HG02852 (cell line): ENCODE results near the gene TTC27.

Experiments used
- ATAC-seq: cut with Tn5 transposase; IDR thresholded peaks from one replicate; pipeline ENCODE4 v1.9.1; 2021; ENCODE audit warnings: mild to moderate bottlenecking, moderate library complexity; ENCODE audit not compliant: unreplicated experiment

Gene TTC27

DNA sequence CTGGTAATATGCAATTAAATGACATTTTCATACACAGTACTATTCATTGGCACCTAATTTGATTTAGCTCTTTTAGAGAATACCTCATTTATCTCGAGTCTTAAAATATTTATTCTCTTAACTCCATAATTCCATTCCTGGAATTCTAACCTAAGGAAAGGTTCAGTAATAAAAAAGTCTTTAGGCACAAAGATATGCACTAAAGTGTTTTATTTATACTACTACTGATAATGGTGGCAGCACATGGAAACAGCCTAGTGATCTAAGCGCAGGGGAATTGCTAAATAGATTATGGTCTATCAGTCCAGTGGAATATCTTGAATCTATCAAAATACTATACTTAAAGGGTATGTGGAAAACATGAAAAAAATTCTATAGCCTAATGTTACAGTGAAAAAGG, 176.4 kb downstream of the TTC27 start:
- no peak for ATAC-seq

DNA sequence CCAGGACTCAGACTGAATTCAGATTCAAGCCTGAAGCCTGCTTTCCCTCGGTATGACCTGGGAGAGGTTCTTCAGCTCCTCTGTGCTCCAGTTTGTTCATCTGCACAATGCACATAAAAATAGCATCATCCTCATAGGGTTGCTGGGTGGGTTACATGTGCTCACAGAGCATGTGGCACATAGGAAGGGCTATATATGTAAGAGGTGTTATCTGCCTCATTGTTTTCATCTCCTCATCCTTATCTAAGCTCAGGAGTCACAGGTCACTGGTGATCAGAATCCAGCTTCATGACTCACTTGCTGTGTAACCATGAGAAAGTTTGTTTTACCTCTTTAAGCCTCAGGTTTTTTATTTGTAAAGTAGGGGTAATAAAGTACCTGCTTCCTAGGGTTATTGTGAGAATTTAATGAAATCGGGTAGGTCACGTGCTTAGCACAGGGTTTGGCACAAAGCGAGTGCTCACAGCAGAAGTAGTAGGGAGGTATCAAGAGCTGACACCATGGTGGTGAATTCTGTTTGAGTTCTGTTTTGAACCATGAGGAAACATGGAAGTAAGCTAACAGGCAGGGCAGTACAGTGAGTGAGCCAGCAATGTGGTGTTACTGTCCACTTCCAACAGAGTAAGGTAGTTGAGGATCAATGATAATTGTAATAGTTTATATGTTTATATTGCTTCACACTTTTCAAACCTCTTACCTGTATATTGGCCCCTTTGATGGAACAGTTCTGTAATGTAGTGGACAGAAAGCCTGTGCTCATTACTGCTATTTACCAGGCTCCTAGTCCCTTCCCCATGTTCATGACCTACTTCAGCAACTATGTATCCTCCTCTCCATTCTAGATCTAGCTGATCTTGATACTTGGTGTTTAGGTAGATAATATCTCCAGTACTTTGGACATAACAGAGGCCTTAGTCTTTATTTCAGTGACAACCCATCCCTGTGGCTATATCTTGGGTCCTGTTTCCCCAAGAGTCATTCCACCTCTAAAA, 177.6 kb downstream of the TTC27 start:
- no peak for ATAC-seq

GRCh38 chr2:32806857-32807256, 179.0 kb downstream of the TTC27 start:
- ATAC-seq: no peak

- no peak for ATAC-seq
These were observed 179.8 kb downstream of the TTC27 start for GRCh38 chr2:32807662-32808061.

DNA sequence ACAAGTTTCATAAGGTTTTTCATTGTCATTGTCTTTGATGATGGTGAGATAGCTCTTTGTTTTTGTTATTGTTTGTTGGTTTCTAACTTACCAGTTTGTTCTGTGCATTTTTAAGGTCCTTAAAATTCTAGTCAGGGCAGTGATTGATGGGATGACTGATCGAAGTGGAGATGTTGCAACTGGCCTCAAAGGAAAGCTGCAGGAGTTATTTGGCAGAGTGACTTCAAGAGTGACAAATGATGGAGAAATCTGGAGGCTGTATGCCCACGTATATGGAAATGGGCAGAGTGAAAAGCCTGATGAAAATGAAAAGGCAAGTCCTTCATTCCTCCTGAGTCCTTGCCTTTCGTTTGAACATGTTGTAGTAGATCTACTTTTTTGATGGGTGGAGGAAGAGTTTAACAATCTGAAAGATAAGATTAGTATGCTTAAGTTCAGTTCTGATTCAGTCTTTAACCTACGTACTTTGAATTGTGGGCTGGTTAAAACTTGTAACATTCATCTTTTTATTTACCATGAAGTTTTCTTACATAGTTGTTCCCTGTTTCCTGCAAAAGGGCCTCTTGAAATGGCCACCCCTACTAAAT, 183.2 kb downstream of the TTC27 start:
- no peak for ATAC-seq

GRCh38 chr2:32811696-32812095, 183.8 kb downstream of the TTC27 start:
- ATAC-seq: no peak

- no peak for ATAC-seq
These were observed 184.5 kb downstream of the TTC27 start for GRCh38 chr2:32812316-32812715.

GRCh38 chr2:32820088-32820487, 192.2 kb downstream of the TTC27 start:
- no peak for ATAC-seq

DNA sequence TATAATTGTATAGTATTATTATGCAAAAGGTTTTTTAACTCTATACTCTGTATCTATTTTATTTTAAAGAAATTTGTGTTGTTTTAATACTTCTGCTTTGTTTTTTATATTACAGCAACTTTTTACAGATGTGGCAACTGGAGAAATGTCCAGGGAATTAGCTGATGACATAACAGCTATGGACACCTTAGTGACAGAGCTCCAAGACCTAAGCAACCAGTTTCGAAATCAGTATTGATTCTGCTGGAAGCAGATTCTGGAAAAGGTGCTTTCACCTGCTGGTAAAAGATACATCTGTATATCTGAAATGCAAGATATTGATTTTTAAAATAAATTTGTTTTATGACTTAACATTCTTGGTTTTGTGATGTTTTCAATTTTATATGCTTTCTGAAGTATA, 192.9 kb downstream of the TTC27 start:
- no peak for ATAC-seq

DNA sequence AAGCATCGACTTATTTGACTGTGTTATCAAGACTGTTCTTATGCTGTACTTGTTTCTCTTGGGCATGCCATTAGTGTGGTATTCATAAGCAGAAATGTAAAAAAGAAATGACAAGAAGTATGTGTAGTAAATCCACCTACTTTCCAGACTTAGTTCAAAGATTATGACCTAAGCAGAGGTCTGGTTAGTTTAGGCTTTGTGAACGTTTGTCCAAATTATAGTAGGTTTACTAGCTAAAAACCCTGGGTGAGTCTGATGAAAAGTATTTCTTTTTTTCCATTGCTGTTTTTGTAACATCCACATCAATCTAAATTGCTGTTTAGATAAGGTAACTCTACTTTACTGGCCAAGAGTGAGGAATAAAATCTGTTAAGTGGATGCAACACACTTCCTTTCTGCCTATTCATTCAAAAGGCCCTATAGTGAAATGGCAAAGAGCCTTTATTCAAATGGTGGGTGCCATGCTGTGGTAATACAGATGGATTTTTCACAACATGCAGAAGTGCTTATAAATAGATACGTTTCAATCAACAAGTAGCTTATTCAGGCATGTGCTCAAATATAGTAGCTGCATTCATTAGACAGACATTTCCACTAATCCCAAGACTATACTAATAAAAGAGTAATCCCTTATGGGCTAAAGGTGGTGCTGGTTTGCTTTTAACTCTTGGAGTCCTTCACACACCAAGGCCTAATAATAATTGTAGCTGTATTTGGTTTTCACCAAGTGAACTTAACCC, 196.4 kb downstream of the TTC27 start:
- no peak for ATAC-seq

- ATAC-seq: no peak
These were observed 197.5 kb downstream of the TTC27 start for GRCh38 chr2:32825291-32825712.

DNA sequence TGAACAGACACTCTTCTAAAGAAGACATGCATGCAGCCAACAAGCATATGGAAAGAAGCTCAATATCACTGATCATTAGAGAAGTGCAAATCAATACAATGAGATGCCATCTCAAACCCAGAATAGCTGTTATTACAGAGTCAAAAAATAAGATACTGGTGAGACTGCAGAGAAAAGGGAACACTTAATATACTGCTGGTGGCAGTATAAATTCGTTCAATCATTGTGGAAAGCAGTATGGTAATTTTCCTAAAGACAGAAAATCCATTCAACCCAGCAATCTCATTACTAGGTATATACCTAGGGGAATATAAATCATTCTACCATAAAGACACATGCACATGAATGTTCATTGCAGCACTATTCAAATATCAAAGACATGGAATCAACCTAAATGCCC, 202.3 kb downstream of the TTC27 start:
- ATAC-seq: no peak

- no peak for ATAC-seq
These were observed 205.0 kb downstream of the TTC27 start for GRCh38 chr2:32832821-32833220.

DNA sequence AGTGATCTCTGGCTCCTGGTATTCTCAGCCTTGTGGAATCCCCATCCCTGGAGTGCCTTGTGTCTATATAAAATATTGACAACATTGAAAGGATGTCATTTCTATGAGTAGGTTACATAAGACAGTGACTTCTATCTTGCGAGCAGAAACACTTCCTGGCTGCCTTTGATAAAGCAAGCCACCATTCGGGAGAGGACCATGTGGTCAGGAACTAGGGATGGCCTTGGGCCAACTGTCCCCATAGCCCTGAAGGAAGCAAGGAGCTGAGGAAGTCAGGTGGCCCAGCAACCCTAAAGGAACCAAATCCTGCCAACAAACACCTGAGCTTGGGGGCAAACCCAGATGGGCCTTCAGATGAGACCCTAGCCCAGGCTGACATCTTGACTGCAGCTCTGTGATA, 205.9 kb downstream of the TTC27 start:
- no peak for ATAC-seq

GRCh38 chr2:32835148-32835547, 207.3 kb downstream of the TTC27 start:
- ATAC-seq: no peak

DNA sequence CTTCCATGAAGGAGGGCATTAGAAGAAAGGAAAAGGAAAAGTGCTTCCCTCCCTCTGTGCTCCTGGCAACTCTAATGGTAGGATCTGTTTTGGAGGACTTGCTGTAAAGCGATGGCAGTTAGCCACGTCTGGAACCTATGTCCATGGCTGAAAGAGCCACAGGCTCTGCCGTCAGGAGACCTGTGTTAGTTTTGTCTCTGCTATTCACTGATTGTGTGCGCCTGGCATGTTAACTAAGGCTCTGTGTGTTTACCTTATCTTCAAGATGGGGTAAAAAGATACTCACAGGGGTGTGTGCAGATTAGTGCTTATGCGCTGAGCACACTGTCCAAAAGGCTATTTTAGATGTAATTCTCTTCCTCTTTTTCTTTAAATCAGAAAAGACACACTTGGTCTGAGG, 209.1 kb downstream of the TTC27 start:
- no peak for ATAC-seq

DNA sequence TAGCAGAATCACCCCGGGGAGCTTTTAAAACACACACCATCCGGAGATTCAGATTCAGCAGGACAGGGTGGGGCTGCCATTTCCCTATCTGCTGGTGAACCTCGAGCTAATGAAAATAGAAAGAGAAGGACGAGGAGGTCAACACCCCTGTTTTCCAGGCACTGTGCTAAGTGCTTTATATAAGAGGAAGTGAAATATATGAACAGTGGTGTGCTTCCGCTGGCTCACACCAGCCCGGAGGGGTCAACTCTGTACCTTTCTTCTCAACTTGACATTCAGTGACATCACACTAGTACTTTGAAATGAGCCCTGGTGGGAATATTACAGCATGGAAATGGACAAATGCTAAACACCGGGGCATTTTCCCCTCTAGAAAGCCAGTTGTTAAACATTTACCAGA, 210.6 kb downstream of the TTC27 start:
- peak; percentile 69 for ATAC-seq

DNA sequence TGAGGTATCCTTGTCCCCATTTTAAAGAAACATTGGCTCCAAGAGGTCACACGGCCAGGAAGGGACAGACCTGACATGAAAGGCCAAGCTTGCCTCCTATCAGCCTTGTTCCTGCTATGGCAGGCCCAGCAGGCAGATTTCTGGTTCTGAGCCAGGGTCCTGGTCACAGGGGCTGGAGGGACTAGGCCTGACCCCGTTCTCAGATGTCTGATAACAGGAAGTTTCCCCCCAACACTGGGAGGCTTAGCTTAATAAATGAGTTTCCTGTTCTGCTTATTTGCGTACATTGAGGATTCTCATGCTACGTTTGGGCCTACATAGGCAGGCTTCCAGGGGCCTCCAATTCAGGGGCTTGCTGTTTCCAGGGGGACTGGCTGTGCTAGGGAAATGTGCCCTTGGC, 211.1 kb downstream of the TTC27 start:
- ATAC-seq: no peak

GRCh38 chr2:32841931-32842898, 214.4 kb downstream of the TTC27 start:
- no peak for ATAC-seq

DNA sequence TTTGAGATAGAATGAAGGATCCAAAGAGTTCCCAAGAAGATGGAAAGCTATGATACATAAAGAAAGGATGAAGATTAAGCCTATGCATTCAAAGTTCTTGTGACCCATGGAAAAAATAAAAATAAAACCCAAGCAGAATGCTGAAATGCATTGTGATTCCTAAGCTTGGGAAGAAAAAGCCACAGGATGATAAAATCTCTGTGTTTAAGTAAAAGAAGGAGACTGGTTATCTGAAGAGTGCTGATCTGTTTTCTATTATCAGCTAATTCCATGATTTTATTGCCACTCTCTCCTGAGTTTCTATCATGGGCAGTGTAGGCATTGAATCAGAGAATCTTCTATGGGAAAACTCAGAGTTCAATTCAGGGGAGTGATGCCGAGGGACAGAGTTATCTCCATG, 215.8 kb downstream of the TTC27 start:
- no peak for ATAC-seq
